Measurements from ENCODE around the gene FRAT2. TPM values are rescaled to one million over a fixed set of nuclear protein-coding genes. Genes with fewer than 3 reads are reported as not detected.

FRAT2 gene
- total RNA-seq, 1 experiment from 2014 or later: 16.7 TPM

DNA sequence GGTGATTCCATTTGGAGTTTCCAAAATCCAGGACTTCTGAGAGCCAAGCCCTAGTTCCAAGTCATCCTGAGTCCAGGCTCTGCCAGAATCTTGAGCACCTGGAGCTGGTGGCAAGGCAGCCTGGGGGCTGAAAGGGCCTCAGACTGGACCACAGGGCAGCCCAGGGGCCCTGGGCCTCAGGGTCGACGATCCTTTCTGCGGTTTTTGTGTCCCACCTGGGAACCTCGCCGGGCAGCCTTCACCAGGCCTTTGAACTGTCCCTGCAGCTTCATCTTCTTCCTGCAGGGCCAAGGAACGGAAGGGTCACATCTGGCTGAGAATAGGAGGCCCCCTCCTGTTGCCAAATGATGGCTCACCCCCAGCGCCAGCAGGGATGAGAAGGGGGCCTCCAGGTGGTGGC lies 22.4 kb upstream of the FRAT2 start:
- ChIA-PET CTCF (interaction anchor here (0.6 kb wide), 2 partner anchors 13 to 79 kb away, joined by 3 read pairs; no protein-coding TSS in a partner anchor), POLR2A (interaction anchor here (0.6 kb wide), 1 partner anchor 73 kb away, joined by 6 read pairs; no protein-coding TSS in a partner anchor)
- Histone ChIP-seq H3K36me3 (ENCODE audit: control insufficient read depth, insufficient read depth, low read length) (peaks cover 5% of the 10 kb centered on the region), H3K27ac (ENCODE audit: low read length) (no peak overlapping the region), H3K9me3 (ENCODE audit: control insufficient read depth, insufficient read depth, low read depth, low read length) (no peaks in the 10 kb centered on the region), H3K4me1 (ENCODE audit: control insufficient read depth, insufficient read depth, low read length) (no peaks in the 10 kb centered on the region), H3K27me3 (ENCODE audit: control insufficient read depth, insufficient read depth, low read length) (no peaks in the 10 kb centered on the region), H3K4me3 (ENCODE audit: low read depth in 2 of 2, low read length in 2 of 2) (no peak overlapping the region)
- in situ Hi-C loops (cut with HindIII; ENCODE audit: low pct_unique_long_range_greater_than_20kb, low sequenced_read_pairs) (no loop called here), intact Hi-C loops (cut with micrococcal nuclease; ENCODE audit: unreplicated experiment) (no loop called here)
- BruUV-seq (replicated peaks): no TSS peak
- no peak for ATAC-seq
- no peak for TF ChIP-seq POLR2AphosphoS5 (IDR thresholded peaks at IDR 0.05; ENCODE audit: low read depth, low read length)
- TF ChIP-seq TCF7L2 (IDR thresholded peaks at IDR 0.05; ENCODE audit: low read depth, low read length): no peak
- TF ChIP-seq SIN3A (IDR thresholded peaks at IDR 0.05; ENCODE audit: borderline replicate concordance, insufficient read depth, low read depth, low read length): no peak
- TF ChIP-seq, protein P1, sequence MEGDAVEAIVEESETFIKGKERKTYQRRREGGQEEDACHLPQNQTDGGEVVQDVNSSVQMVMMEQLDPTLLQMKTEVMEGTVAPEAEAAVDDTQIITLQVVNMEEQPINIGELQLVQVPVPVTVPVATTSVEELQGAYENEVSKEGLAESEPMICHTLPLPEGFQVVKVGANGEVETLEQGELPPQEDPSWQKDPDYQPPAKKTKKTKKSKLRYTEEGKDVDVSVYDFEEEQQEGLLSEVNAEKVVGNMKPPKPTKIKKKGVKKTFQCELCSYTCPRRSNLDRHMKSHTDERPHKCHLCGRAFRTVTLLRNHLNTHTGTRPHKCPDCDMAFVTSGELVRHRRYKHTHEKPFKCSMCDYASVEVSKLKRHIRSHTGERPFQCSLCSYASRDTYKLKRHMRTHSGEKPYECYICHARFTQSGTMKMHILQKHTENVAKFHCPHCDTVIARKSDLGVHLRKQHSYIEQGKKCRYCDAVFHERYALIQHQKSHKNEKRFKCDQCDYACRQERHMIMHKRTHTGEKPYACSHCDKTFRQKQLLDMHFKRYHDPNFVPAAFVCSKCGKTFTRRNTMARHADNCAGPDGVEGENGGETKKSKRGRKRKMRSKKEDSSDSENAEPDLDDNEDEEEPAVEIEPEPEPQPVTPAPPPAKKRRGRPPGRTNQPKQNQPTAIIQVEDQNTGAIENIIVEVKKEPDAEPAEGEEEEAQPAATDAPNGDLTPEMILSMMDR (IDR thresholded peaks at IDR 0.05): no peak
- TF ChIP-seq, protein P2, sequence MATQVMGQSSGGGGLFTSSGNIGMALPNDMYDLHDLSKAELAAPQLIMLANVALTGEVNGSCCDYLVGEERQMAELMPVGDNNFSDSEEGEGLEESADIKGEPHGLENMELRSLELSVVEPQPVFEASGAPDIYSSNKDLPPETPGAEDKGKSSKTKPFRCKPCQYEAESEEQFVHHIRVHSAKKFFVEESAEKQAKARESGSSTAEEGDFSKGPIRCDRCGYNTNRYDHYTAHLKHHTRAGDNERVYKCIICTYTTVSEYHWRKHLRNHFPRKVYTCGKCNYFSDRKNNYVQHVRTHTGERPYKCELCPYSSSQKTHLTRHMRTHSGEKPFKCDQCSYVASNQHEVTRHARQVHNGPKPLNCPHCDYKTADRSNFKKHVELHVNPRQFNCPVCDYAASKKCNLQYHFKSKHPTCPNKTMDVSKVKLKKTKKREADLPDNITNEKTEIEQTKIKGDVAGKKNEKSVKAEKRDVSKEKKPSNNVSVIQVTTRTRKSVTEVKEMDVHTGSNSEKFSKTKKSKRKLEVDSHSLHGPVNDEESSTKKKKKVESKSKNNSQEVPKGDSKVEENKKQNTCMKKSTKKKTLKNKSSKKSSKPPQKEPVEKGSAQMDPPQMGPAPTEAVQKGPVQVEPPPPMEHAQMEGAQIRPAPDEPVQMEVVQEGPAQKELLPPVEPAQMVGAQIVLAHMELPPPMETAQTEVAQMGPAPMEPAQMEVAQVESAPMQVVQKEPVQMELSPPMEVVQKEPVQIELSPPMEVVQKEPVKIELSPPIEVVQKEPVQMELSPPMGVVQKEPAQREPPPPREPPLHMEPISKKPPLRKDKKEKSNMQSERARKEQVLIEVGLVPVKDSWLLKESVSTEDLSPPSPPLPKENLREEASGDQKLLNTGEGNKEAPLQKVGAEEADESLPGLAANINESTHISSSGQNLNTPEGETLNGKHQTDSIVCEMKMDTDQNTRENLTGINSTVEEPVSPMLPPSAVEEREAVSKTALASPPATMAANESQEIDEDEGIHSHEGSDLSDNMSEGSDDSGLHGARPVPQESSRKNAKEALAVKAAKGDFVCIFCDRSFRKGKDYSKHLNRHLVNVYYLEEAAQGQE (IDR thresholded peaks at IDR 0.05; ENCODE audit: insufficient read depth in 1 of 2, low read depth in 2 of 2, low read length in 1 of 2): no peak
- no peak for DNase-seq (ENCODE audit: low read depth, low spot score)

DNA sequence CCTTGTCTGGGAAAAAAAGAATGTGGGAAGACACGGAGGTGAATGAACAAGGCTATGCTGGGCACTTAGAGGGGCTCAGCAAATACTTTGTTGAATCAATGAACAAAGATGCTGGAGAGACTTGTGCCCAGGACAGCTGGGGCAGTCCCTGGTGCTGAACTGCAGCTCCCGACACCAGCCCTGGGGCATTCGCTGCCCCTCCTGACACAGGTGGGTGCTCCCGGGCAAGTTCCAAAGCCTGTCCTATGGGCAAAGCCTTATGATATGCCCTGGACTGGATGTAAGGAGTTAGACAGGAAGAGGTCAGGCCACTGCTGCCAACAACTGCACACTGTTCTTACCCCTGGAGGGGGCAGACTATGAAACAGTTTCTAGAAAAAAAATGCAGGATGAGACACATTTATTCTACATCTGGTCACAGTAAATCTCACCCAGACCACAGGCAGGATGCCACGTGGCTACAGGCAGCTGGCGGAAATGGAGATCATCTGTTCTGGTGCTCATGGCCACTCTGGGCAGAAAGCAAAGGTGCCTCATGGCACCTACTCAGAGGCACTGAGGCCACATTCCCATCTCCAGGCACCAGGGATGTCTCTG lies 21.9 kb upstream of the FRAT2 start:
- ATAC-seq: no peak
- ChIA-PET POLR2A (interaction anchor here (0.6 kb wide), 1 partner anchor 74 kb away, joined by 6 read pairs; no protein-coding TSS in a partner anchor), CTCF (interaction anchor here (0.6 kb wide), 2 partner anchors 13 to 78 kb away, joined by 3 read pairs; no protein-coding TSS in a partner anchor)
- DNase-seq (ENCODE audit: low read depth, low spot score): no peak
- no peaks in the 10 kb centered on the region for H3K9me3 ChIP-seq (ENCODE audit: control insufficient read depth, insufficient read depth, low read depth, low read length)
- TF ChIP-seq SIN3A (IDR thresholded peaks at IDR 0.05; ENCODE audit: borderline replicate concordance, insufficient read depth, low read depth, low read length) (no peak), POLR2AphosphoS5 (IDR thresholded peaks at IDR 0.05; ENCODE audit: low read depth, low read length) (no peak), TCF7L2 (IDR thresholded peaks at IDR 0.05; ENCODE audit: low read depth, low read length) (no peak)
- TF ChIP-seq, protein P1 (IDR thresholded peaks at IDR 0.05): no peak
- H3K4me3 ChIP-seq (ENCODE audit: low read depth in 2 of 2, low read length in 2 of 2): no peak overlapping the region
- intact Hi-C loops (cut with micrococcal nuclease; ENCODE audit: unreplicated experiment) (no loop called here), in situ Hi-C loops (cut with HindIII; ENCODE audit: low pct_unique_long_range_greater_than_20kb, low sequenced_read_pairs) (no loop called here)
- H3K36me3 ChIP-seq (ENCODE audit: control insufficient read depth, insufficient read depth, low read length): peaks cover 5% of the 10 kb centered on the region
- H3K27me3 ChIP-seq (ENCODE audit: control insufficient read depth, insufficient read depth, low read length): no peaks in the 10 kb centered on the region
- TSS peak; percentile 74 for BruUV-seq (replicated peaks)
- no peaks in the 10 kb centered on the region for H3K4me1 ChIP-seq (ENCODE audit: control insufficient read depth, insufficient read depth, low read length)
- H3K27ac ChIP-seq (ENCODE audit: low read length): no peak overlapping the region
